ENCODE results near the gene UGT1A4. TPM values are rescaled to one million over a fixed set of nuclear protein-coding genes. Genes with fewer than 3 reads are reported as not detected.

Gene UGT1A4
- total and polyA plus RNA-seq, 11 donors, result not detected

GRCh38 chr2:233799716-233800115, 81.2 kb downstream of the UGT1A4 start:
- 43 to 53% (median 51%) methylated on average over 4 to 5 of the region's 5 CpGs for WGBS, 4 donors
- no peak overlapping the region for H3K4me3 ChIP-seq
- TF ChIP-seq, protein P1, sequence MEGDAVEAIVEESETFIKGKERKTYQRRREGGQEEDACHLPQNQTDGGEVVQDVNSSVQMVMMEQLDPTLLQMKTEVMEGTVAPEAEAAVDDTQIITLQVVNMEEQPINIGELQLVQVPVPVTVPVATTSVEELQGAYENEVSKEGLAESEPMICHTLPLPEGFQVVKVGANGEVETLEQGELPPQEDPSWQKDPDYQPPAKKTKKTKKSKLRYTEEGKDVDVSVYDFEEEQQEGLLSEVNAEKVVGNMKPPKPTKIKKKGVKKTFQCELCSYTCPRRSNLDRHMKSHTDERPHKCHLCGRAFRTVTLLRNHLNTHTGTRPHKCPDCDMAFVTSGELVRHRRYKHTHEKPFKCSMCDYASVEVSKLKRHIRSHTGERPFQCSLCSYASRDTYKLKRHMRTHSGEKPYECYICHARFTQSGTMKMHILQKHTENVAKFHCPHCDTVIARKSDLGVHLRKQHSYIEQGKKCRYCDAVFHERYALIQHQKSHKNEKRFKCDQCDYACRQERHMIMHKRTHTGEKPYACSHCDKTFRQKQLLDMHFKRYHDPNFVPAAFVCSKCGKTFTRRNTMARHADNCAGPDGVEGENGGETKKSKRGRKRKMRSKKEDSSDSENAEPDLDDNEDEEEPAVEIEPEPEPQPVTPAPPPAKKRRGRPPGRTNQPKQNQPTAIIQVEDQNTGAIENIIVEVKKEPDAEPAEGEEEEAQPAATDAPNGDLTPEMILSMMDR (IDR thresholded peaks at IDR 0.05), result no peak
- no peak for TF ChIP-seq POLR2A (IDR thresholded peaks at IDR 0.05)
- intact Hi-C loops (cut with DNase I), result no loop called here
- no peaks in the 10 kb centered on the region for H3K36me3 ChIP-seq
- no peaks in the 10 kb centered on the region for H3K27me3 ChIP-seq
- H3K27ac ChIP-seq, result no peak overlapping the region
- DNase-seq (no peak), ATAC-seq (no peak)
- no peaks in the 10 kb centered on the region for H3K9me3 ChIP-seq
- no peaks in the 10 kb centered on the region for H3K4me1 ChIP-seq

DNA sequence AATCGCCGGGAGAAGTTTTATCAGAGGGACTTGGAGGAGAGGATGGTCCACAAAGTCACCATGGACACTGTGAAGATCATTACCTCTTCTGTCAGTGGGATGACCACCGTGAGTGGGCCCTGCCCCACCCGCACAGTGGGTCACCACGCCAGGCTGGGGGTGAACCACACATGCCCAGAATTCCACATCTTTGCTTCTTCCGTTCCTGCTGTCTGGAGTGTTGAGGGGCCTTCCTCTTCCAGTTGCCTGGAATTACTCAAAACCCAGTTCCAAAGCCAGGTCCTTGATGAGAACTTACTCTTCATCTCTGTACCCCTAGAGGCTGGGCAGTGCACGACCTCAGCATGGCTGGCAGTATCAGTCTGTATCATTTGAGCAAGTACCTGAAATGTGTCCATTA, 81.7 kb downstream of the UGT1A4 start:
- H3K36me3 ChIP-seq, result no peaks in the 10 kb centered on the region
- DNase-seq (no peak), ATAC-seq (no peak)
- TF ChIP-seq, protein P1 (IDR thresholded peaks at IDR 0.05), result no peak
- TF ChIP-seq POLR2A (IDR thresholded peaks at IDR 0.05), result no peak
- no peaks in the 10 kb centered on the region for H3K9me3 ChIP-seq
- intact Hi-C loops (cut with DNase I), result no loop called here
- H3K27ac ChIP-seq, result no peak overlapping the region
- H3K27me3 ChIP-seq, result no peaks in the 10 kb centered on the region
- no peaks in the 10 kb centered on the region for H3K4me1 ChIP-seq
- WGBS, 4 donors, result 74 to 88% (median 80%) methylated on average over 7 of the region's 7 CpGs
- H3K4me3 ChIP-seq, result no peak overlapping the region

GRCh38 chr2:233801357-233802131, 83.0 kb downstream of the UGT1A4 start:
- Histone ChIP-seq H3K4me3 (no peak overlapping the region), H3K27me3 (no peaks in the 10 kb centered on the region), H3K4me1 (no peaks in the 10 kb centered on the region), H3K9me3 (no peaks in the 10 kb centered on the region), H3K36me3 (no peaks in the 10 kb centered on the region), H3K27ac (no peak overlapping the region)
- TF ChIP-seq, protein P1 (IDR thresholded peaks at IDR 0.05), result no peak
- no peak for TF ChIP-seq POLR2A (IDR thresholded peaks at IDR 0.05)
- intact Hi-C loops (cut with DNase I), result no loop called here
- DNase-seq (no peak), ATAC-seq (no peak)
- 71 to 87% (median 73%) methylated on average over 8 to 9 of the region's 9 CpGs for WGBS, 4 donors

DNA sequence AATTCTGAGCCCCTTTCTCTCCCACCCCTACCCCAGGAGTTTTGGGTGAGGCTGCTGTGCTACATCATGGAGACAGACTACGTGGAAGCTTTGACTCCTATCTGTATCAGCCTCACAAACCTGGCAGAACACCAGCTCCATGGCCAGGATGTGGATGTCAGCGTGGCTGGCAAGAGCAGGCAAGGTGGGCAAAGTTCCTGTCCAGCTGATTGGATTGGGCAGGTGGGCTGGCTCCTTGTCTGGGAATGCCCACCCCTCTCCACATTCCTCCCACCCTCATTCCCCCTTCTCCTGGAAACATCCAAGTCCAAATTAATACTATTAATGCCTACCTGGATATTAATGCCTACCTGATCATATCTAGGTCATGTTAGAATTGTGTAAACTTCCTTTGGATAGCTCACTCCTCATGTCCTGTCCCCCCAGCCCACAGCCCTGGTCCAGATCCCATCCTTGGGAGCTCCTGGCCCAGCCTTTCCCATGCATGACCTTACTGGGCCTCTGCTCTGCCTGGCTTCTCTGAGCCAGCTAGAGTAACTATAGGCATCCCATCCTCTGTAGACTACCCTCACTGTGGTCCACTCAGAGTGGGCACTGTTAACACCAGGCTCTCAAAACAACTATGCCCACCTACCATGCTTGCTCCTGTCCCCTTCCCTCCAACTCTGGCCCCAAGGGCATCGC, 83.7 kb downstream of the UGT1A4 start:
- TF ChIP-seq POLR2A (IDR thresholded peaks at IDR 0.05), result no peak
- TF ChIP-seq, protein P1 (IDR thresholded peaks at IDR 0.05), result no peak
- H3K27ac ChIP-seq, result no peak overlapping the region
- ATAC-seq (no peak), DNase-seq (no peak)
- WGBS, 4 donors, result 57 to 92% (median 58%) methylated on average over 2 to 3 of the region's 3 CpGs
- intact Hi-C loops (cut with DNase I), result no loop called here
- H3K36me3 ChIP-seq, result no peaks in the 10 kb centered on the region
- H3K9me3 ChIP-seq, result no peaks in the 10 kb centered on the region
- no peaks in the 10 kb centered on the region for H3K4me1 ChIP-seq
- no peaks in the 10 kb centered on the region for H3K27me3 ChIP-seq
- H3K4me3 ChIP-seq, result no peak overlapping the region
